ENCODE data around the gene NLRP1. TPM values are rescaled to one million over a fixed set of nuclear protein-coding genes. Genes with fewer than 3 reads are reported as not detected.

Gene NLRP1
- total RNA-seq, 2 experiments from 2014 or later = 18.7 to 24.6 TPM

- no peak for TF ChIP-seq EZH2phosphoT487 (IDR thresholded peaks at IDR 0.05; ENCODE audit: borderline replicate concordance, low read depth, low read length)
- TF ChIP-seq, protein P1, sequence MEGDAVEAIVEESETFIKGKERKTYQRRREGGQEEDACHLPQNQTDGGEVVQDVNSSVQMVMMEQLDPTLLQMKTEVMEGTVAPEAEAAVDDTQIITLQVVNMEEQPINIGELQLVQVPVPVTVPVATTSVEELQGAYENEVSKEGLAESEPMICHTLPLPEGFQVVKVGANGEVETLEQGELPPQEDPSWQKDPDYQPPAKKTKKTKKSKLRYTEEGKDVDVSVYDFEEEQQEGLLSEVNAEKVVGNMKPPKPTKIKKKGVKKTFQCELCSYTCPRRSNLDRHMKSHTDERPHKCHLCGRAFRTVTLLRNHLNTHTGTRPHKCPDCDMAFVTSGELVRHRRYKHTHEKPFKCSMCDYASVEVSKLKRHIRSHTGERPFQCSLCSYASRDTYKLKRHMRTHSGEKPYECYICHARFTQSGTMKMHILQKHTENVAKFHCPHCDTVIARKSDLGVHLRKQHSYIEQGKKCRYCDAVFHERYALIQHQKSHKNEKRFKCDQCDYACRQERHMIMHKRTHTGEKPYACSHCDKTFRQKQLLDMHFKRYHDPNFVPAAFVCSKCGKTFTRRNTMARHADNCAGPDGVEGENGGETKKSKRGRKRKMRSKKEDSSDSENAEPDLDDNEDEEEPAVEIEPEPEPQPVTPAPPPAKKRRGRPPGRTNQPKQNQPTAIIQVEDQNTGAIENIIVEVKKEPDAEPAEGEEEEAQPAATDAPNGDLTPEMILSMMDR (conservative IDR thresholded peaks at IDR 0.05; ENCODE audit: low read length) = no peak
- Histone ChIP-seq H3K4me3 (ENCODE audit: low read depth, low read length, poor library complexity, severe bottlenecking) (no peak overlapping the region), H3K4me1 (ENCODE audit: insufficient read depth, low read length, poor library complexity, severe bottlenecking) (peaks cover 11% of the 10 kb centered on the region), H3K36me3 (ENCODE audit: insufficient read depth, low read length) (no peaks in the 10 kb centered on the region), H3K4me2 (ENCODE audit: low read length) (no peak overlapping the region), H4K20me1 (ENCODE audit: insufficient read depth, low read length) (no peaks in the 10 kb centered on the region), H3K9me3 (ENCODE audit: low read length) (no peaks in the 10 kb centered on the region), H3K79me2 (ENCODE audit: insufficient read depth, low read depth, low read length) (no peaks in the 10 kb centered on the region), H3K9me2 (ENCODE audit: insufficient read depth, low read length) (no peaks in the 10 kb centered on the region), H3K27ac (ENCODE audit: low read depth, low read length, poor library complexity, severe bottlenecking) (no peak overlapping the region), H2AFZ (ENCODE audit: low read length) (no peak overlapping the region)
- BruUV-seq (replicated peaks) = no TSS peak
- no peak for DNase-seq (ENCODE audit: low spot score)
- POLR2A ChIA-PET = no interaction called here
- intact Hi-C loops (cut with micrococcal nuclease; ENCODE audit: unreplicated experiment) = no loop called here
- CTCF ChIA-PET (ENCODE audit: unreplicated experiment) = no interaction called here
These were observed 82.6 kb downstream of the NLRP1 start for GRCh38 chr17:5501685-5502084.

DNA sequence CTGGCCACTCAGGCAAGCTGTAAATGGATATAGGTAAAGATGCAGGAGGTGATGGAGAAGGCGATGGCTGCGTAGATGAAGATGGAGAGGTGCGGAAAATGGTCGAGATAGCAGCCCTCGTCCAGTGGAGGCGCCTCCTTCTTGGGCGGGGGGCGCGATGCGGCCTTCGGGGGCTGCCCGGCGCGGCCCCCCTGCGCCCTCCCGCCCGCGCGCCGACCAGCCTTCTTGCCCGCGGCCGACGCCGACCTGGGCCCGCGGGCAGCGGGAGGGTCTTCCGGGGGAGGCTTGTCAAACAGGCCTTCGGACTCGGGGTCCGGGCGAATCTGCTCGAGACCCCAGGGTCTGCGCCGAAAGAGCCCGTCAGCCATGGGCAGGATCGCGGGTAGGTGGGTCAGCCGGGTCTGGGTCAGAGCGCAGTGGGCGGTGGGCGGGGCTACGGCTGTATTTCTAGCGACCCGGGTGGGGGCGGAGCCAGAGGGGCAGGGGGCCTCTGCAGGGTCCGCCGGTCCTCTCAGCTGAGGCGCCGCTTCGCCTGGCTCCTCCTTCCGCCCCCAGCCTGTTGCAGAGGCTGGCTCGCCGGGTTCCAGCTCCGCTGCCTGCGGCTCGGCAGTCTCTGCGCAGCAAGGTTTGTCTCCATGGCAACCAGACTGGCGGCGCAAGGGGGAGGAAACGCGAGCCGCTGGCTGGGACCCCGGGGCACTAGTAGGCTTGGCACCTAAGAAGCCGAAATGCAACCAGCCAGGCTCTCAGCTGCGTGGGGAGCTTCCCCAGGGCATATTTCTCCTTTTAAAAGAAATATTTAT lies 83.5 kb downstream of the NLRP1 start:
- no peak overlapping the region for H3K27ac ChIP-seq (ENCODE audit: low read depth, low read length, poor library complexity, severe bottlenecking)
- no peaks in the 10 kb centered on the region for H4K20me1 ChIP-seq (ENCODE audit: insufficient read depth, low read length)
- POLR2A ChIA-PET = interaction anchor here (0.6 kb wide), 1 partner anchor 985 kb away, joined by 5 read pairs; no protein-coding TSS in a partner anchor
- peak overlapping the region; percentile 63 for H3K4me2 ChIP-seq (ENCODE audit: low read length)
- no peaks in the 10 kb centered on the region for H3K9me2 ChIP-seq (ENCODE audit: insufficient read depth, low read length)
- no peaks in the 10 kb centered on the region for H3K79me2 ChIP-seq (ENCODE audit: insufficient read depth, low read depth, low read length)
- BruUV-seq (replicated peaks) = no TSS peak
- peaks cover 11% of the 10 kb centered on the region for H3K4me1 ChIP-seq (ENCODE audit: insufficient read depth, low read length, poor library complexity, severe bottlenecking)
- no peaks in the 10 kb centered on the region for H3K9me3 ChIP-seq (ENCODE audit: low read length)
- no peak for TF ChIP-seq EZH2phosphoT487 (IDR thresholded peaks at IDR 0.05; ENCODE audit: borderline replicate concordance, low read depth, low read length)
- TF ChIP-seq, protein P1 (conservative IDR thresholded peaks at IDR 0.05; ENCODE audit: low read length) = no peak
- CTCF ChIA-PET (ENCODE audit: unreplicated experiment) = no interaction called here
- H2AFZ ChIP-seq (ENCODE audit: low read length) = no peak overlapping the region; the same call in 1 of the 2 replicates
- peak overlapping the region; percentile 61 for H3K4me3 ChIP-seq (ENCODE audit: low read depth, low read length, poor library complexity, severe bottlenecking)
- DNase-seq (ENCODE audit: low spot score) = peak; percentile 69
- no peaks in the 10 kb centered on the region for H3K36me3 ChIP-seq (ENCODE audit: insufficient read depth, low read length)
- intact Hi-C loops (cut with micrococcal nuclease; ENCODE audit: unreplicated experiment) = no loop called here

DNA sequence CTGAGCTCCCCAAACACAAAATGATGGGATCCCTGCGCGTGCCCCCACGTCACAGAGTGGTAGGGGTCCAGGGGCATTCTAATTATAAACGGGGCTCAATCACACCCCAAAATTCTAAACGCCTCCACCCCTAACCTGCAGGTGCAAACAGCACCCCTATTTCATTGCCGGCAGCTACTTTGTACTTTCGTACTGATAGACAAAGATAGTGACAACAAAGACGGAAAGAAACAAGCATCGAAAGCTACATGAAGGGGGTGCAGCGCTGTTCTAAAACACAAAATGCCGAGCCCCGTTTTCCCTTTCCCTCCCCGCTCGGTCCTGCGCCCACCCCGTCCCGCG lies 84.1 kb downstream of the NLRP1 start:
- ChIA-PET POLR2A (interaction anchor here (0.6 kb wide), 1 partner anchor 984 kb away, joined by 5 read pairs; no protein-coding TSS in a partner anchor), CTCF (ENCODE audit: unreplicated experiment) (no interaction called here)
- peak overlapping the region; percentile 63; the same call in 1 of the 2 replicates for H3K4me2 ChIP-seq (ENCODE audit: low read length)
- H3K36me3 ChIP-seq (ENCODE audit: insufficient read depth, low read length) = no peaks in the 10 kb centered on the region
- no peaks in the 10 kb centered on the region for H3K9me3 ChIP-seq (ENCODE audit: low read length)
- no peaks in the 10 kb centered on the region for H4K20me1 ChIP-seq (ENCODE audit: insufficient read depth, low read length)
- peaks cover 11% of the 10 kb centered on the region for H3K4me1 ChIP-seq (ENCODE audit: insufficient read depth, low read length, poor library complexity, severe bottlenecking)
- H3K27ac ChIP-seq (ENCODE audit: low read depth, low read length, poor library complexity, severe bottlenecking) = no peak overlapping the region
- H3K4me3 ChIP-seq (ENCODE audit: low read depth, low read length, poor library complexity, severe bottlenecking) = peak overlapping the region; percentile 61
- H2AFZ ChIP-seq (ENCODE audit: low read length) = no peak overlapping the region; the same call in 1 of the 2 replicates
- TF ChIP-seq, protein P1 (conservative IDR thresholded peaks at IDR 0.05; ENCODE audit: low read length) = no peak
- no peak for TF ChIP-seq EZH2phosphoT487 (IDR thresholded peaks at IDR 0.05; ENCODE audit: borderline replicate concordance, low read depth, low read length)
- H3K9me2 ChIP-seq (ENCODE audit: insufficient read depth, low read length) = no peaks in the 10 kb centered on the region
- no peaks in the 10 kb centered on the region for H3K79me2 ChIP-seq (ENCODE audit: insufficient read depth, low read depth, low read length)
- no TSS peak for BruUV-seq (replicated peaks)
- no peak for DNase-seq (ENCODE audit: low spot score)
- intact Hi-C loops (cut with micrococcal nuclease; ENCODE audit: unreplicated experiment) = no loop called here

Data from OCI-LY7 (cell line).